T-cell (primary cell): ENCODE data around the gene UFM1. TPM values are rescaled to one million over a fixed set of nuclear protein-coding genes. Genes with fewer than 3 reads are reported as not detected.

ENCODE experiments used
- ATAC-seq, 4 experiments: fragments of 200-7000 bp in 3 of 4; fragments of 150-1000 bp in 1 of 4; cut with Tn5 transposase; replicated peaks in 1 of 4; 1 replicate in 3 of 4; 2 replicates in 1 of 4; pipeline ENCODE4 v1.10.0; 2021; ENCODE audit warnings: moderate library complexity in 3 of 4, mild to moderate bottlenecking in 2 of 4, moderate number of reproducible peaks in 1 of 4
- CTCF ChIA-PET, 2 donors: fragments of 300-600 bp; sonication (Branson Sonifier 250); formaldehyde crosslinking; loops; one replicate each; lab custom pipeline; 2022; ENCODE audit warnings: antibody characterized with exemption in 2 of 2; lab: Charles Lee
- POLR2A ChIA-PET, 2 donors: fragments of 300-600 bp; sonication (Branson Sonifier 250); formaldehyde crosslinking; loops; one replicate each; lab custom pipeline; 2022; ENCODE audit warnings: antibody characterized with exemption in 2 of 2; lab: Charles Lee
- DNase-seq, 35 experiments: peaks; one replicate each; pipeline versions ENCODE4 v3.0.0 to v3.0.0-alpha.2; 2013 to 2023
- H3K27ac ChIP-seq: one replicate; pipeline ENCODE4 v1.5.1; 2013; ENCODE audit warnings: low read length
- H3K27me3 ChIP-seq, 2 experiments: replicated peaks in 1 of 2; 1 replicate in 1 of 2; 2 replicates in 1 of 2; pipeline versions ENCODE4 v1.6.1 to v1.7.0; 2013; ENCODE audit warnings: low read length in 1 of 2, mixed read lengths in 1 of 2; ENCODE audit not compliant: control insufficient read depth in 2 of 2, insufficient read depth in 2 of 2; ENCODE audit errors: extremely low read depth in 1 of 2
- H3K36me3 ChIP-seq, 2 donors: 1 replicate in 1 of 2; 2 replicates in 1 of 2; pipeline versions ENCODE4 v1.6.1 to v1.7.0; 2013; ENCODE audit warnings: low read length in 1 of 2; ENCODE audit not compliant: control insufficient read depth in 2 of 2, insufficient read depth in 1 of 2; ENCODE audit errors: extremely low read depth in 1 of 2
- H3K4me1 ChIP-seq, 2 experiments: 1 replicate in 1 of 2; 2 replicates in 1 of 2; pipeline versions ENCODE4 v1.6.1 to v1.7.0; 2013; ENCODE audit warnings: low read length in 2 of 2, mixed read lengths in 1 of 2; ENCODE audit not compliant: insufficient read depth in 2 of 2, control insufficient read depth in 1 of 2; ENCODE audit errors: extremely low read depth in 1 of 2
- H3K4me3 ChIP-seq, 2 donors: 1 replicate in 1 of 2; 2 replicates in 1 of 2; pipeline versions ENCODE4 v1.5.1 to v1.7.0; 2013; ENCODE audit warnings: mild to moderate bottlenecking in 2 of 2, low read length in 1 of 2, moderate library complexity in 1 of 2; ENCODE audit not compliant: control insufficient read depth in 1 of 2; ENCODE audit errors: extremely low read depth in 1 of 2
- H3K9me3 ChIP-seq: 2 replicates; pipeline ENCODE4 v1.7.0; 2013
- H3K27ac Mint-ChIP-seq, 2 donors: one replicate each; pipeline ENCODE4 v1.8.0; 2020 to 2021; ENCODE audit warnings: mild to moderate bottlenecking in 2 of 2, mixed read lengths in 2 of 2
- H3K27me3 Mint-ChIP-seq, 2 donors: one replicate each; pipeline ENCODE4 v1.8.0; 2021 to 2022; ENCODE audit warnings: mixed read lengths in 2 of 2
- H3K36me3 Mint-ChIP-seq: one replicate; pipeline ENCODE4 v1.8.0; 2021; ENCODE audit warnings: mixed read lengths
- H3K4me1 Mint-ChIP-seq, 3 donors: one replicate each; pipeline ENCODE4 v1.8.0; 2020 to 2022; ENCODE audit warnings: mixed read lengths in 3 of 3, mild to moderate bottlenecking in 1 of 3
- H3K4me3 Mint-ChIP-seq, 3 donors: one replicate each; pipeline ENCODE4 v1.8.0; 2020 to 2022; ENCODE audit warnings: mild to moderate bottlenecking in 3 of 3, mixed read lengths in 3 of 3, moderate library complexity in 3 of 3
- H3K9me3 Mint-ChIP-seq, 3 donors: one replicate each; pipeline ENCODE4 v1.8.0; 2020 to 2022; ENCODE audit warnings: mixed read lengths in 3 of 3
- WGBS: methylation state at CpG from one replicate; pipeline ENCODE4 v1.1.5; 2013; ENCODE audit warnings: missing lambda C conversion rate; ENCODE audit not compliant: insufficient coverage; 5-methylcytosine and 5-hydroxymethylcytosine counted together
- total RNA-seq, 35 experiments: library from RNA in 6 of 35; stranded (reverse) in 6 of 35; fragments of 120-200 nt in 1 of 35; gene quantifications; one replicate each; pipeline versions ENCODE4 v1.2.1 to v1.2.4 and lab custom pipeline; 2013 to 2026

UFM1 gene
- total RNA-seq, 5 donors from 2014 or later (not counting 1 experiment from before 2014, with no cell fraction given): 54.2 to 72.7 (median 59.7) TPM

DNA sequence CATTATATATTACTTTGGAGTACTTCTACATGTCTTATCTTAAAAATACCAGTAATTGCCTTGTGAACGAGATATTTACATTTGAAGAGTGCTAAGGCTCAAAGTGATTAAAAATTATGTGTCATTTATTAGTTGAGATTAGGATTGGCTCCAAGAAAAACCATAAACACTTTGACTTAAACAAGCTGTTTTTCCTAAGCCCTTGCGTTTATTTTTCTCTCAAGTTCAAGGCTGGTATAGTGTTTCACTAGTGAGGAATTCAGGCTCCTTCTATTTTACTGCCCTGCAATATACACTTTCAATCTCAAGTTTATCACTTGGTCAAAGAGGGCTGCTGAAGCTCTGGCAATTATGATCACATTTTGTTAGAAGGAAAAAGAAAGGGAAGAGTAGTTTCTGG is 49.9 kb downstream of the UFM1 start:
- Histone ChIP-seq H3K4me1 (peaks cover 0 to 3% of the 10 kb centered on the region in 2 experiments), H3K27me3 (peaks cover 0 to 2% of the 10 kb centered on the region in 2 experiments), H3K9me3 (no peaks in the 10 kb centered on the region), H3K4me3 (no peak overlapping the region), H3K36me3 (no peaks in the 10 kb centered on the region), H3K27ac (no peak overlapping the region)
- ChIA-PET POLR2A (no interaction called here), CTCF (interaction anchor here in 1 of 2 donors (0.6 kb wide), 1 partner anchor 45 kb away, joined by 3 read pairs; no protein-coding TSS in a partner anchor)
- no peaks in the 10 kb centered on the region for H3K9me3 Mint-ChIP-seq
- H3K4me3 Mint-ChIP-seq: no peak overlapping the region
- no CpG with 5 or more reads among the region's 2 CpGs for WGBS
- H3K4me1 Mint-ChIP-seq: peaks cover 0 to 4% (median 3%) of the 10 kb centered on the region in 3 donors
- no peak for ATAC-seq
- peaks cover 4 to 10% of the 10 kb centered on the region in 2 donors for H3K27me3 Mint-ChIP-seq
- DNase-seq: no peak
- no peak overlapping the region for H3K27ac Mint-ChIP-seq
- no peaks in the 10 kb centered on the region for H3K36me3 Mint-ChIP-seq

DNA sequence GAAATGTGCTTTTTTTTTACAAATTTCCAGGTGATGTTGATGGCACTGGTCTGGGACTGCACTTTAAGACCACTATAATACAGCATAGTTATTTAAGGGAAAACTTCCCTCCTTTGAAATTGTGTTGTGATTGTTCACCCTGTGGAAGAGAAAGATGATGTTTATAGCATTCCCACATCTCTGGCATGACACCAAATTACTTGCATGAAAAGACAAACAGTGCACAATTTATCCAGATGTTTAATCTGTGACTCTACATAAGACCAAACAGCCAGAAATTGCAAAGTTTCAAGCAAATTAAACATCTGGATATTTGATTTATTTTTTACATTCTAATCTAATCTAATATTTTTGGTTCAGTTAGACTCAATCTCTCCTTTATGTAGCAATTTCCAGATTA is 51.6 kb downstream of the UFM1 start:
- Histone ChIP-seq H3K27ac (no peak overlapping the region), H3K27me3 (peaks cover 0 to 2% of the 10 kb centered on the region in 2 experiments), H3K36me3 (no peaks in the 10 kb centered on the region), H3K4me3 (no peak overlapping the region), H3K9me3 (no peaks in the 10 kb centered on the region), H3K4me1 (peaks cover 0 to 3% of the 10 kb centered on the region in 2 experiments)
- ChIA-PET POLR2A (interaction anchor here in 1 of 2 donors (0.7 kb wide), 1 partner anchor 726 kb away, joined by 10 read pairs; no protein-coding TSS in a partner anchor), CTCF (no interaction called here)
- peaks cover 0 to 7% of the 10 kb centered on the region in 2 donors for H3K27me3 Mint-ChIP-seq
- H3K9me3 Mint-ChIP-seq: no peaks in the 10 kb centered on the region
- ATAC-seq (no peak), DNase-seq (no peak)
- H3K4me1 Mint-ChIP-seq: peaks cover 0 to 4% (median 3%) of the 10 kb centered on the region in 3 donors
- no peaks in the 10 kb centered on the region for H3K36me3 Mint-ChIP-seq
- H3K27ac Mint-ChIP-seq: no peak overlapping the region
- no peak overlapping the region for H3K4me3 Mint-ChIP-seq

DNA sequence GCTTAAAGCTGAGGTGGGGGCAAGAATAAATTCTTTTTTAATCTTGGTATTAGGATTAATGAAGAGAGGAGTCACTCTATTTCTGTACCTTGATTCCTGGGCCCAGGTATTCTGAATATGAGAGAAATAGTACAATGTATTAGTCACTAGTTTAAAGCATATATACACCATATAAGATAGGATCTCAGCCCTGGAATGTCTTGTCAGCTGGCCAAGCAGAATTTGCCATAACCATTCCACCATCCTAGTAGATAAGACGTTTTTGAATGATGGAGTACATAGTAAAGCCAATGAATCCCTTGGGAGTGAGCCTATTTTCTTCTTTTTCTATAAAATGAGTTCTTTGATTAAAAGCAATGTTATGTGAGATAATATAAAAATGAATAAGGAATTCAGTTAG is 55.6 kb downstream of the UFM1 start:
- DNase-seq: no peak
- no peaks in the 10 kb centered on the region for H3K9me3 Mint-ChIP-seq
- CTCF ChIA-PET: no interaction called here
- peaks cover 0 to 2% of the 10 kb centered on the region in 2 experiments for H3K27me3 ChIP-seq
- H3K36me3 Mint-ChIP-seq: no peaks in the 10 kb centered on the region
- no CpG with 5 or more reads among the region's 1 CpG for WGBS
- H3K4me3 Mint-ChIP-seq: no peak overlapping the region
- no peak overlapping the region for H3K27ac ChIP-seq
- H3K27ac Mint-ChIP-seq: no peak overlapping the region
- no peaks in the 10 kb centered on the region for H3K9me3 ChIP-seq
- no peaks in the 10 kb centered on the region for H3K4me1 Mint-ChIP-seq
- no peak overlapping the region for H3K4me3 ChIP-seq
- POLR2A ChIA-PET: no interaction called here
- peaks cover 3 to 13% of the 10 kb centered on the region in 2 donors for H3K27me3 Mint-ChIP-seq
- H3K36me3 ChIP-seq: no peaks in the 10 kb centered on the region
- H3K4me1 ChIP-seq: no peaks in the 10 kb centered on the region
- ATAC-seq: no peak

DNA sequence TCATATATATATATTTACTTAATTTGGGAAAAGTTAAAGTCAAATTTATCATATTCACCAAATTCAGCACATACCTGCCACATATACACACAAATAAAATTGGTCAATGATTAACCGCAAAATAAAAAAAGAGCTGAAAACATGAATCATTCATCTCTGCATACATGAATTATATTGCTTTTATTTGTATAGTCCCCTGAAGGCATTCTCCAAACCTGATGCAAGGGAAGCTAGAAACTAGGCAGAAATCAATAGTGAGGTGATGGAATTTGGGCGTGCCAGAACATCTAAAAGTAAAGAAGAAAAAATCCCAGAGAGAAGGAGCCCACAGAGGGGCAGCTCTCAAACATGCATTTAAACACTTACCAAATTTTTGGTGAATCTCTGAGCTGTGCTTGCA is 60.1 kb downstream of the UFM1 start:
- no peak for DNase-seq
- H3K4me3 Mint-ChIP-seq: no peak overlapping the region
- Histone ChIP-seq H3K4me1 (no peaks in the 10 kb centered on the region), H3K4me3 (no peak overlapping the region), H3K27ac (no peak overlapping the region), H3K36me3 (no peaks in the 10 kb centered on the region), H3K9me3 (no peaks in the 10 kb centered on the region), H3K27me3 (no peaks in the 10 kb centered on the region)
- H3K27ac Mint-ChIP-seq: no peak overlapping the region
- WGBS: no CpG with 5 or more reads among the region's 2 CpGs
- ChIA-PET POLR2A (interaction anchor here in 1 of 2 donors (0.6 kb wide), 1 partner anchor 1180 kb away, joined by 3 read pairs; no protein-coding TSS in a partner anchor), CTCF (interaction anchor here (0.6 to 0.7 kb wide), 2 partner anchors 9 to 463 kb away, joined by 3 read pairs; no protein-coding TSS in a partner anchor)
- no peaks in the 10 kb centered on the region for H3K9me3 Mint-ChIP-seq
- ATAC-seq: no peak
- H3K27me3 Mint-ChIP-seq: peaks cover 3 to 6% of the 10 kb centered on the region in 2 donors
- no peaks in the 10 kb centered on the region for H3K36me3 Mint-ChIP-seq
- H3K4me1 Mint-ChIP-seq: no peaks in the 10 kb centered on the region

DNA sequence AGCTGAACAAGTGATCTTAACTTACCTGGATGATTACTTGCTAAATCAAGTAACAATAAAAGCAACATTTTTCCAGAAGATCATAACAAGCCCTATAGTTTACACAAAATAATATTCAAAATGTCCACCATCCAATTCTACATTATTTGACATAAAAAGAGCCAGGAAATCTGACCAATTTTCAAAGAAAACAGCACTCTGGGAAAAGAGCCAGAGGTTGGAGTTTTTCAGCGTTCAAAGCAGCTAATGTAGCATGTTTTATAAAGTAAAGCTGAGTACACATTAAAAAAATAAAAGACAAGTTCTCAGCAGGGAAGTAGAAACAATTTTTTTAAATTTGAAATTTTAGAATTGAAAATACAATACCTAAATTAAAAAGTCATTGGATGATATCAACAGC is 62.6 kb downstream of the UFM1 start:
- Histone ChIP-seq H3K4me3 (no peak overlapping the region), H3K27me3 (no peaks in the 10 kb centered on the region), H3K36me3 (no peaks in the 10 kb centered on the region), H3K4me1 (no peaks in the 10 kb centered on the region), H3K9me3 (no peaks in the 10 kb centered on the region), H3K27ac (no peak overlapping the region)
- peaks cover 6 to 9% (median 7%) of the 10 kb centered on the region in 3 donors for H3K4me1 Mint-ChIP-seq
- ChIA-PET POLR2A (no interaction called here), CTCF (no interaction called here)
- H3K27me3 Mint-ChIP-seq: peaks cover 3 to 6% of the 10 kb centered on the region in 2 donors
- no peaks in the 10 kb centered on the region for H3K9me3 Mint-ChIP-seq
- no peak overlapping the region for H3K4me3 Mint-ChIP-seq
- WGBS: no CpG with 5 or more reads among the region's 1 CpG
- ATAC-seq: no peak
- DNase-seq: no peak
- no peaks in the 10 kb centered on the region for H3K36me3 Mint-ChIP-seq
- H3K27ac Mint-ChIP-seq: no peak overlapping the region
